Measurements from ENCODE around the gene RS1.

The RS1 gene

DNA sequence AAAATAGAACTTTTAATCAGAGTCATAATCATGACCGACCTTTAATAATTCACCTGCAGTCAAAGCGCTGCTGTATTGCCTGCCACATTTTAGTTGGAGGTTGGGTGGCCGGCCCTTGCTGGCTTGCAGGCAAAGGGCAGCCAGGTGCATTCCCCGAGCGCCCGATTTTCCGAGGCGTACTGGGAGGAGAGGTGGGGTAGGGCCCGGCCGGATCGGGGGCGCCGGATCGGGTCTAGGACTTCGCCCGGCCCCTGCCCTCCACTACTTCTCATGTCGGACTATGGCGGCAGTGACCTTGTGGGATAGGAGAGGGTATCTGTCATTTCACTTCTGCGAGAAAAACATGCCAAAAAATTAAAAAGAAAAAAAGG is 2.5 kb upstream of the RS1 start:
- H3K4me3 ChIP-seq (ENCODE audit: low read depth, low read length, poor library complexity, severe bottlenecking) = peak overlapping the region; percentile 79
- H3K27ac ChIP-seq (ENCODE audit: low read depth, low read length, poor library complexity, severe bottlenecking) = peak overlapping the region; percentile 33
- TF ChIP-seq EZH2 (IDR thresholded peaks at IDR 0.05; ENCODE audit: borderline replicate concordance, low read length) (no peak), CTCF (IDR thresholded peaks at IDR 0.05; ENCODE audit: low read length) (no peak)

DNA sequence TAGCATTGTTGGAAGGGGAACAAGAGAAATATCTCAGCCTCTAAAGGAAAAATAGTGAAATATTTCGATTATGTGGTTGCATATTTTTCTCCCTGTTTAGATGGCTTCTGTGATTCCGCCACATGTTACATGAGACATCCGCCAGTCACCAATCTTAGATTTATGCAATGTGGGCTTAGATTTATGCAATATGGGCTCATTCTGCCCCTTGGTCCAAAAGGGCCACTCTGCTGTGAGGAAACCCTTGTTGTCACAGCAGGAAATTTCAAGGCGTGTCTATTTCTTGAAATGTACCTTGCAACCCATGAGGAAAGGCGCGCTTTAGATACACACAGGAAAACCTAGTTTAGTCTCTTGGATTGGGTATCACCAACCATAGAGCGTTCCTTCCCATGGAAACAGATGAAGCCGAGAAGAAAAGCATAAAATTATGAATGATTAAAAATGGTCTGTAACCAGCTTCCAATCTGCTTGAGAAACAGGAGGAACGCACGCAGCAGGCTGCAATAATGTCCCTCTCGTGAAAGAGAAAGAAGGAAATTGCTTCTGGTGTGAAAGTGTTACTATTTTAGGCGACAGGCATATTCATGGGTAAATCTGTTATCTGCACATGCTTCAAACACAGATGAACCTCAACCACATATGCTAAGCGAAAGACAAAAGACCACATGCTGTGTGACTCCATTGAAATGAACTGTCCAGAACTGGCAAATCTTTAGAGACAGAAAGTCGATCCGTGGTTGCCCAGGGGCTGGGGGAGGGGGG is 3.7 kb downstream of the RS1 start:
- Histone ChIP-seq H3K9me3 (ENCODE audit: low read length) (no peaks in the 10 kb centered on the region), H2AFZ (ENCODE audit: low read length) (no peak overlapping the region), H3K27ac (ENCODE audit: low read depth, low read length, poor library complexity, severe bottlenecking) (no peak overlapping the region), H3F3A (ENCODE audit: insufficient read depth, low read length) (no peaks in the 10 kb centered on the region), H3K27me3 (ENCODE audit: insufficient read depth, low read length) (no peaks in the 10 kb centered on the region), H3K4me3 (ENCODE audit: low read depth, low read length, poor library complexity, severe bottlenecking) (no peak overlapping the region), H4K20me1 (ENCODE audit: insufficient read depth, low read length) (no peaks in the 10 kb centered on the region), H3K4me1 (ENCODE audit: insufficient read depth, low read length, severe bottlenecking) (no peaks in the 10 kb centered on the region), H3K4me2 (ENCODE audit: low read length) (no peak overlapping the region), H3K36me3 (ENCODE audit: insufficient read depth, low read length) (no peaks in the 10 kb centered on the region), H3K79me2 (ENCODE audit: insufficient read depth, low read length) (no peaks in the 10 kb centered on the region), H3K9me2 (ENCODE audit: low read depth, low read length) (no peaks in the 10 kb centered on the region), H3K9ac (ENCODE audit: low read length) (no peak overlapping the region)
- no peak for TF ChIP-seq CTCF (IDR thresholded peaks at IDR 0.05; ENCODE audit: low read length)
- TF ChIP-seq EZH2 (IDR thresholded peaks at IDR 0.05; ENCODE audit: borderline replicate concordance, low read length) = no peak

More for the DNA sequence above, 2.5 kb upstream of the RS1 start:
- Histone ChIP-seq H3K4me2 (ENCODE audit: low read length) (peak overlapping the region; percentile 89), H3F3A (ENCODE audit: insufficient read depth, low read length) (no peaks in the 10 kb centered on the region), H3K79me2 (ENCODE audit: insufficient read depth, low read length) (no peaks in the 10 kb centered on the region), H3K36me3 (ENCODE audit: insufficient read depth, low read length) (no peaks in the 10 kb centered on the region), H3K9ac (ENCODE audit: low read length) (peak overlapping the region; percentile 73), H2AFZ (ENCODE audit: low read length) (peak overlapping the region; percentile 93), H3K9me3 (ENCODE audit: low read length) (no peaks in the 10 kb centered on the region), H3K27me3 (ENCODE audit: insufficient read depth, low read length) (no peaks in the 10 kb centered on the region), H3K9me2 (ENCODE audit: low read depth, low read length) (no peaks in the 10 kb centered on the region), H4K20me1 (ENCODE audit: insufficient read depth, low read length) (no peaks in the 10 kb centered on the region), H3K4me1 (ENCODE audit: insufficient read depth, low read length, severe bottlenecking) (peaks cover 18% of the 10 kb centered on the region)

- Histone ChIP-seq H3K27ac (ENCODE audit: low read depth, low read length, poor library complexity, severe bottlenecking) (no peak overlapping the region), H3K9ac (ENCODE audit: low read length) (no peak overlapping the region), H3K79me2 (ENCODE audit: insufficient read depth, low read length) (no peaks in the 10 kb centered on the region), H3K4me3 (ENCODE audit: low read depth, low read length, poor library complexity, severe bottlenecking) (no peak overlapping the region), H3F3A (ENCODE audit: insufficient read depth, low read length) (no peaks in the 10 kb centered on the region), H3K27me3 (ENCODE audit: insufficient read depth, low read length) (no peaks in the 10 kb centered on the region), H2AFZ (ENCODE audit: low read length) (no peak overlapping the region), H3K9me3 (ENCODE audit: low read length) (no peaks in the 10 kb centered on the region), H3K36me3 (ENCODE audit: insufficient read depth, low read length) (no peaks in the 10 kb centered on the region), H4K20me1 (ENCODE audit: insufficient read depth, low read length) (no peaks in the 10 kb centered on the region), H3K4me2 (ENCODE audit: low read length) (no peak overlapping the region), H3K4me1 (ENCODE audit: insufficient read depth, low read length, severe bottlenecking) (no peaks in the 10 kb centered on the region), H3K9me2 (ENCODE audit: low read depth, low read length) (no peaks in the 10 kb centered on the region)
- TF ChIP-seq CTCF (IDR thresholded peaks at IDR 0.05; ENCODE audit: low read length) = no peak
- no peak for TF ChIP-seq EZH2 (IDR thresholded peaks at IDR 0.05; ENCODE audit: borderline replicate concordance, low read length)
Measured at GRCh38 chrX:18666614-18667013, 5.3 kb downstream of the RS1 start.

All from OCI-LY1 (cell line).